Stimulated activated CD4-positive, alpha-beta T cell treated with anti-CD3 and anti-CD28 coated beads, Interleukin-1b, Interleukin-23, amount 100 ng/mL, for 24 hours (primary cell): Measurements from ENCODE around the gene TIMM23.
"Not testable (repeated sequence)": the region's sequence is repeated elsewhere in the genome, so short reads cannot be mapped to it uniquely, and the experiment has no call there.

ENCODE experiments used
- DNase-seq, 4 experiments: peaks; one replicate each; pipeline ENCODE4 v3.0.0-alpha.2; 2020; ENCODE audit warnings: low read depth in 4 of 4, low spot score in 1 of 4

Gene TIMM23

GRCh38 chr10:45972106-45972812 is at the start of gene TIMM23:
TSS of gene TIMM23 (plus strand) at chr10:45972489. CDS start at chr10:45972625, 136 bp downstream.
- peak; percentile 62 to 82 (median 72) for DNase-seq

GRCh38 chr10:45926790-45927189 is 45.5 kb upstream of the TIMM23 start:
- not testable (repeated sequence) for DNase-seq

GRCh38 chr10:45931305-45931704 is 41.0 kb upstream of the TIMM23 start:
- DNase-seq = not testable (repeated sequence)

- DNase-seq = not testable (repeated sequence)
Measured at GRCh38 chr10:45934788-45935187, 37.5 kb upstream of the TIMM23 start.

GRCh38 chr10:45939176-45939697 is 33.1 kb upstream of the TIMM23 start:
- DNase-seq = not testable (repeated sequence)

- DNase-seq = not testable (repeated sequence)
Measured at GRCh38 chr10:45941196-45941595, 31.1 kb upstream of the TIMM23 start.

- DNase-seq = not testable (repeated sequence)
Measured at GRCh38 chr10:45945476-45945875, 26.8 kb upstream of the TIMM23 start.

GRCh38 chr10:45947363-45947762 is 24.9 kb upstream of the TIMM23 start:
- not testable (repeated sequence) for DNase-seq

GRCh38 chr10:45948801-45949200 is 23.5 kb upstream of the TIMM23 start:
- DNase-seq = not testable (repeated sequence)

GRCh38 chr10:45954367-45954766 is 17.9 kb upstream of the TIMM23 start:
- DNase-seq = not testable (repeated sequence)

- not testable (repeated sequence) for DNase-seq
Measured at GRCh38 chr10:45956634-45957033, 15.7 kb upstream of the TIMM23 start.

- not testable (repeated sequence) for DNase-seq
Measured at GRCh38 chr10:45957928-45958327, 14.4 kb upstream of the TIMM23 start.

- DNase-seq = not testable (repeated sequence)
Measured at GRCh38 chr10:45962686-45963452, 9.4 kb upstream of the TIMM23 start.

GRCh38 chr10:45971019-45971418 is 1.3 kb upstream of the TIMM23 start:
- DNase-seq = not testable (repeated sequence)

GRCh38 chr10:45971742-45972105 is 565 bp upstream of the TIMM23 start:
- not testable (repeated sequence) for DNase-seq

- not testable (repeated sequence) for DNase-seq
Measured at GRCh38 chr10:45972813-45973169, 502 bp downstream of the TIMM23 start.

- DNase-seq = not testable (repeated sequence)
Measured at GRCh38 chr10:45974041-45974440, 1.8 kb downstream of the TIMM23 start.

- DNase-seq = not testable (repeated sequence)
Measured at GRCh38 chr10:45978554-45978953, 6.3 kb downstream of the TIMM23 start.

- DNase-seq = not testable (repeated sequence)
Measured at GRCh38 chr10:45981367-45981766, 9.1 kb downstream of the TIMM23 start.

GRCh38 chr10:45983538-45984186 is 11.4 kb downstream of the TIMM23 start:
- DNase-seq = not testable (repeated sequence)

- DNase-seq = not testable (repeated sequence)
Measured at GRCh38 chr10:45984473-45984872, 12.2 kb downstream of the TIMM23 start.
